Keratinocyte (primary cell): ENCODE results near the gene FCMR. TPM values are rescaled to one million over a fixed set of nuclear protein-coding genes. Genes with fewer than 3 reads are reported as not detected.

Source experiments
- DNase-seq: peaks from one replicate; pipeline ENCODE4 v3.0.0-alpha.2; 2011; ENCODE audit warnings: low read depth, missing footprints, low spot score
- FAIRE-seq: peaks from 2 replicates; lab custom pipeline; 2011; peaks lifted over from hg19 to GRCh38; lab: Jason Lieb, UNC
- H2AFZ ChIP-seq: 2 replicates; pipeline ENCODE4 v1.6.0; 2012; ENCODE audit warnings: low read length, control low read depth, inconsistent platforms; ENCODE audit not compliant: control insufficient read depth
- H3K27ac ChIP-seq: 2 replicates; pipeline ENCODE4 v1.5.1; 2011; ENCODE audit warnings: low read length; ENCODE audit not compliant: control insufficient read depth, insufficient read depth
- H3K27me3 ChIP-seq: 3 replicates; pipeline ENCODE4 v1.6.0; 2011; ENCODE audit warnings: low read length; ENCODE audit not compliant: control insufficient read depth, insufficient read depth; ENCODE audit errors: extremely low read depth
- H3K36me3 ChIP-seq, 2 experiments: 2 replicates in 1 of 2; 3 replicates in 1 of 2; pipeline ENCODE4 v1.5.1; 2011; ENCODE audit warnings: low read length in 2 of 2, mild to moderate bottlenecking in 1 of 2; ENCODE audit not compliant: control insufficient read depth in 2 of 2, insufficient read depth in 2 of 2; ENCODE audit errors: extremely low read depth in 1 of 2
- H3K4me1 ChIP-seq: 3 replicates; pipeline ENCODE4 v1.5.1; 2011; ENCODE audit warnings: low read length; ENCODE audit not compliant: control insufficient read depth, insufficient read depth; ENCODE audit errors: extremely low read depth
- H3K4me2 ChIP-seq: 3 replicates; pipeline ENCODE4 v1.6.0; 2011; ENCODE audit warnings: low read depth, low read length; ENCODE audit not compliant: control insufficient read depth, insufficient read depth; ENCODE audit errors: extremely low read depth
- H3K4me3 ChIP-seq, 3 experiments: fragments of 200-600 bp in 1 of 3; sonication (generic) in 1 of 3; 2 replicates in 2 of 3; 3 replicates in 1 of 3; pipeline ENCODE4 v1.5.1; 2011 to 2016; ENCODE audit warnings: low read length in 3 of 3, mild to moderate bottlenecking in 3 of 3, control low read depth in 2 of 3, inconsistent platforms in 1 of 3, low read depth in 1 of 3, mixed read lengths in 1 of 3, mixed run types in 1 of 3, moderate library complexity in 1 of 3; ENCODE audit not compliant: control insufficient read depth in 2 of 3, insufficient read depth in 2 of 3; ENCODE audit errors: extremely low read depth in 1 of 3
- H3K79me2 ChIP-seq: 2 replicates; pipeline ENCODE4 v1.6.0; 2012; ENCODE audit warnings: low read length; ENCODE audit not compliant: control insufficient read depth, insufficient read depth
- H3K9ac ChIP-seq: 3 replicates; pipeline ENCODE4 v1.6.0; 2011; ENCODE audit warnings: low read length; ENCODE audit not compliant: control insufficient read depth, insufficient read depth; ENCODE audit errors: extremely low read depth
- H3K9me1 ChIP-seq: 3 replicates; pipeline ENCODE4 v1.6.0; 2011; ENCODE audit warnings: low read length; ENCODE audit not compliant: control insufficient read depth, insufficient read depth; ENCODE audit errors: extremely low read depth
- H3K9me3 ChIP-seq: 2 replicates; pipeline ENCODE4 v1.5.1; 2012; ENCODE audit warnings: low read depth, low read length; ENCODE audit not compliant: control insufficient read depth
- H4K20me1 ChIP-seq: 3 replicates; pipeline ENCODE4 v1.6.0; 2011; ENCODE audit warnings: low read length; ENCODE audit not compliant: control insufficient read depth, insufficient read depth; ENCODE audit errors: extremely low read depth
- EZH2 ChIP-seq: IDR thresholded peaks from one replicate; pipeline ENCODE4 v1.6.1; 2012; ENCODE audit warnings: inconsistent platforms, mild to moderate bottlenecking, low read length, moderate library complexity
- dilution Hi-C: fragments of 300-500 bp; cut with MboI; formaldehyde crosslinking; loops from one replicate; pipeline ENCODE4 v1.7.0; 2020; ENCODE audit warnings: low sequenced_read_pairs; ENCODE audit not compliant: extremely low pct_ligation_motif_present
- polyA plus RNA-seq, 5 experiments: library from polyadenylated mRNA; depleted of rRNA in 3 of 5; stranded (reverse) in 3 of 5; stranded (forward) in 1 of 5; unstranded in 1 of 5; fragments of >200 nt; gene quantifications; 1 replicate in 1 of 5; 2 replicates in 3 of 5; 3 replicates in 1 of 5; pipeline versions ENCODE4 v1.2.1 to v1.2.3, GENCODE V29; 2011 to 2012; ENCODE audit warnings: missing spikeins in 2 of 5, low read depth in 1 of 5, low replicate concordance in 1 of 5
- TF ChIP-seq, protein P1 (sequence below), 3 experiments: IDR thresholded peaks in 1 of 3; conservative IDR thresholded peaks in 1 of 3; optimal IDR thresholded peaks in 1 of 3; 2 replicates in 2 of 3; 3 replicates in 1 of 3; pipeline versions ENCODE3 to v1.5.1; 2011; ENCODE audit warnings: low read length in 3 of 3, mild to moderate bottlenecking in 3 of 3, moderate library complexity in 2 of 3, control low read depth in 1 of 3, inconsistent platforms in 1 of 3; ENCODE audit not compliant: insufficient read depth in 2 of 3; ENCODE audit errors: extremely low read depth in 1 of 3

Gene FCMR
- polyA plus RNA-seq, 1 donor (not counting 4 experiments of a cell fraction or from before 2014, with no cell fraction given): 1.8 TPM

DNA sequence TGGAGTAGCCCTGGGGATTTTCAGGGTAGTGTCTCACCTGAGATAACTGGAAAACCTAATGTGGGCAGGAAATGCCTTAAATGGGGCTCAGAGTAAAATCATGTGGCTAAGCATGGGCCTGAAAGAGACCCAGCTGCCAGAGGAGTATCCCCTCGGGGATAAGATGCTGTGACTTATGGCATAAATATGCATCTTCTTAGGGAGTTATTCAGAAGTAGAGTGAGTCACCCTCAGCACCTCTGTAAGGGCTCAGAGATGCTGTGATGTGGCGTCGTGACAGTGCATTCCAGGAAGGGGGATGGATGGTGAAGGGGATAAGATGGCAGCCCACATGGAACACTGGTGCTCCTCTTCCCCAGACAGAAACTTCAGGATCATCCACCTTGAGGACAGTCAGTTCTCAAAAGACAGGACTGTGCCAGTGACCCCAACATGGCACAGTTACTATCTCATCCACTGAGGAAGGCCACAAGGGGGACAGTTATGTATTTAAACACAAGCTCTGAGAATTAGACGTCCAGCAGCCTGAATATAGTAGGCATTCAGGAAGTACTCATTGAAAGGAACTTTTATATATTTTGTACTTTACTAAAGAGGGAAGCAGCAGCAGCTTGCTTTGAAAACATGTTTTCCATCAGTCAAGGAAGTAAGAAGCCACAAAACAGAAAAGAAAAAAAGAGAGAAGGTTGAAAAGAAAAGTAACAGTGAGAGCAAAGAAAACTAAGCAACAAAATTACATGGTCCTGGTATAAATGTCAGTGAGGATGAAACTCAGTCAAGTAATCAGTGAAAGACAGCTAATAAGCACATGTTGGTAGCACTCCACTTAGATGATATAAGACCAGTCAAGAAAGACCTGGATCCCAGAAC lies 16.2 kb downstream of the FCMR start:
- peak overlapping the region; percentile 91 for H3K27ac ChIP-seq
- peaks cover 54% of the 10 kb centered on the region for H3K4me1 ChIP-seq
- FAIRE-seq (peak; percentile 88), DNase-seq (peak; percentile 97)
- peak overlapping the region; percentile 43 for H3K9ac ChIP-seq
- no peak for TF ChIP-seq EZH2
- TF ChIP-seq, protein P1, sequence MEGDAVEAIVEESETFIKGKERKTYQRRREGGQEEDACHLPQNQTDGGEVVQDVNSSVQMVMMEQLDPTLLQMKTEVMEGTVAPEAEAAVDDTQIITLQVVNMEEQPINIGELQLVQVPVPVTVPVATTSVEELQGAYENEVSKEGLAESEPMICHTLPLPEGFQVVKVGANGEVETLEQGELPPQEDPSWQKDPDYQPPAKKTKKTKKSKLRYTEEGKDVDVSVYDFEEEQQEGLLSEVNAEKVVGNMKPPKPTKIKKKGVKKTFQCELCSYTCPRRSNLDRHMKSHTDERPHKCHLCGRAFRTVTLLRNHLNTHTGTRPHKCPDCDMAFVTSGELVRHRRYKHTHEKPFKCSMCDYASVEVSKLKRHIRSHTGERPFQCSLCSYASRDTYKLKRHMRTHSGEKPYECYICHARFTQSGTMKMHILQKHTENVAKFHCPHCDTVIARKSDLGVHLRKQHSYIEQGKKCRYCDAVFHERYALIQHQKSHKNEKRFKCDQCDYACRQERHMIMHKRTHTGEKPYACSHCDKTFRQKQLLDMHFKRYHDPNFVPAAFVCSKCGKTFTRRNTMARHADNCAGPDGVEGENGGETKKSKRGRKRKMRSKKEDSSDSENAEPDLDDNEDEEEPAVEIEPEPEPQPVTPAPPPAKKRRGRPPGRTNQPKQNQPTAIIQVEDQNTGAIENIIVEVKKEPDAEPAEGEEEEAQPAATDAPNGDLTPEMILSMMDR (optimal IDR thresholded peaks at IDR 0.05 in 1 of 3, IDR thresholded peaks at IDR 0.05 in 1 of 3, conservative IDR thresholded peaks at IDR 0.05 in 1 of 3; ENCODE audit: extremely low read depth in 1 of 3, insufficient read depth in 2 of 3, low read length in 3 of 3): peak in 1 of 3 experiments; percentile 2
- dilution Hi-C loops: no loop called here
- no peaks in the 10 kb centered on the region for H3K9me1 ChIP-seq
- peak overlapping the region; percentile 26 for H3K4me2 ChIP-seq
- no peaks in the 10 kb centered on the region for H3K27me3 ChIP-seq
- H3K79me2 ChIP-seq: peaks cover 5% of the 10 kb centered on the region
- no peaks in the 10 kb centered on the region for H4K20me1 ChIP-seq
- H3K4me3 ChIP-seq: no peak overlapping the region
- peak overlapping the region; percentile 27 for H2AFZ ChIP-seq
- no peaks in the 10 kb centered on the region for H3K9me3 ChIP-seq
- H3K36me3 ChIP-seq: peaks cover 0 to 17% of the 10 kb centered on the region in 2 experiments

DNA sequence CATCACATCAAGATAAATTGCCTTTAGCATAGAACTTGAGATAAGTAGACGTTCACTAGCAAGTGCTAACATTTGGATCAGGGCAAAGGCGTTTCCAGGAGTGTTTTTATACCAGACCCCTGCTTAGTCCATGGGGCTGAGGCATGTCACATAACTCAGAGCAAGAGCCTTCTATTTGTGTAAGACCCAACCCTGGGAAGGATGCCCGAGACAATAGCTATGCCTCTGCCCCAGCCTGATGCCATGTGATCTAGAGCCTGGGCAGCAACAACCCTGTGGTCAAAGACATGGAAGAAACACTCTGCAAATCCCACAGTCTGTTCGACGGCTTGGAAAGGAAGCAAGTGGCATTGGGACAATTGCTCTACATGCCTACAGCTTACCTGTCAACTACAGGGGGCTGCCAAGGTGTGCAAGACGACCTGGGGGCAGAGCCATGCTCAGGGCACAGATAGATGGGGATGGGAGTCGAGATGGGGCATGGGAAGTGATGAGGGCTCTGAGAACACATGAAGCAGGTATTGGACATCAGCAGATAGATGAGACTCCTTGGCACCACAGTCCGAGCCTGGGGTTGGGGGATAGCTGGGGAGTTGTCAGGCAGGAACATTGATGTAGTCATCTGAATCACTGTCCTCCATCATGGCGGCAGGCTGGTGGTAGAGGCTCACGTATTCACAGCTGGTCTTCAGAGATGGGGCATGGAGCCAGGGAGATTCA lies 17.2 kb downstream of the FCMR start:
- dilution Hi-C loops: no loop called here
- Histone ChIP-seq H3K4me2 (peak overlapping the region; percentile 13), H3K4me1 (peaks cover 45% of the 10 kb centered on the region), H3K9ac (peak overlapping the region; percentile 23), H3K36me3 (peaks cover 0 to 17% of the 10 kb centered on the region in 2 experiments), H3K79me2 (peaks cover 5% of the 10 kb centered on the region), H3K27me3 (no peaks in the 10 kb centered on the region), H3K27ac (peak overlapping the region; percentile 91), H3K9me1 (no peaks in the 10 kb centered on the region), H4K20me1 (no peaks in the 10 kb centered on the region), H3K4me3 (no peak overlapping the region), H3K9me3 (no peaks in the 10 kb centered on the region), H2AFZ (no peak overlapping the region)
- FAIRE-seq: no peak
- TF ChIP-seq EZH2: no peak
- TF ChIP-seq, protein P1 (optimal IDR thresholded peaks at IDR 0.05 in 1 of 3, IDR thresholded peaks at IDR 0.05 in 1 of 3, conservative IDR thresholded peaks at IDR 0.05 in 1 of 3; ENCODE audit: extremely low read depth in 1 of 3, insufficient read depth in 2 of 3, low read length in 3 of 3): no peak
- DNase-seq: no peak
